NCI-H446 treated with DMSO at 0.1 percent for 48 hours (cell line): Measurements from ENCODE around the gene TOPORS.
"Not testable (repeated sequence)": the region's sequence is repeated elsewhere in the genome, so short reads cannot be mapped to it uniquely, and the experiment has no call there.

Experiments used
- DNase-seq: peaks from one replicate; lab custom pipeline; 2025; lab: John Stamatoyannopoulos, UW

Gene TOPORS

DNA sequence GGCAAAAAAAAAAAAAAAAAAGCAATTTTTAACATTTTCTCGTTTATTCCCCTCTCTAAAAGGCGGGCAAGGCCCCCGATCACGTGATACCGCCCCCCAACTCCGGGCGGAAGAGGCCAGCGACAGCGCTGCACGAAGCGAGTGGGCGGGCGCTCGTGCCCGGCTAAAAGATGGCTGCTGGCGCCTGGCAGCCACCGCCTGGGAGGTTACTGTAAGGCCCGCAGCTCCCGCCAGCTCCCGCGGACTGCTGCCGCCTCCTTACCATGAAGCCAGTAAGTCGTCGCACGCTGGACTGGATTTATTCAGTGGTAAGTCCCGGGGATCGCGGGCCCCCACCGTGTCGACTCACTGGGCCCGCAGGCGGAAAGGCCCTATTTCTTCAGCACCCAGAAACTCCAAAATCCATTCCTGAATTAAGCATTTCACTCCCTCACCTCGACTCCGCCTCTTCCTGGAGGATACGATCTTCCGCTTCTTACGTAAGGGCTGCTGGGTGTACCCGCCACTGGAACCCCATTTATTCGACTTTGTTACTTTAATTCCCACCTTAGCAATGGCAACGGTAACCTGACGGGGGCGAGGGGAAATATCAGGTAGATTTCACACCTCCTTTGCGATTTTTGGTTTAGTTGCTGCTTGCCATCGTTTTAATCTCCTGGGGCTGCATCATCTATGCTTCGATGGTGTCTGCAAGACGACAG lies at the start of gene TOPORS, which contains the start of gene SMIM27:
Gene TOPORS (minus strand): TSS at position 415 of the 701 bp plus-strand sequence. CDS start 150 bp downstream, at position 265.
Gene SMIM27 (plus strand): TSS at position 156 of the 701 bp plus-strand sequence. CDS start 108 bp downstream, at position 264.
- peak; percentile 89 for DNase-seq

DNA sequence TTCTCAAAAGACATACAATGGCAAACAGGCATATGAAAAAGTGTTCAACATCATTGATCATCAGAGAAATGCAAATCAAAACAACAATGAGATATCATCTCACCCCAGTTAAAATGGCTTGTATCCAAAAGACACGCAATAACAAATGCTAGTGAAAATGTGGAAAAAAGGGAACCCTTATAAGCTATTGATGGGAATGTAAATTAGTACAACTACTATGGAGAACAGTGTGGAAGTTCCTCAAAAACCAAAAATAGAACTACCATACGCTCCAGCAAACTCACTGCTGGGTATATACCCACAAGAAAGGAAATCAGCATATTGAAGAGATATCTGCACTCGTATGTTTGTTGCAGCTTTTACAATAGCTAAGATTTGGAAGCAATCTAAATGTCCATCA lies 46.6 kb upstream of the TOPORS start:
- not testable (repeated sequence) for DNase-seq

DNA sequence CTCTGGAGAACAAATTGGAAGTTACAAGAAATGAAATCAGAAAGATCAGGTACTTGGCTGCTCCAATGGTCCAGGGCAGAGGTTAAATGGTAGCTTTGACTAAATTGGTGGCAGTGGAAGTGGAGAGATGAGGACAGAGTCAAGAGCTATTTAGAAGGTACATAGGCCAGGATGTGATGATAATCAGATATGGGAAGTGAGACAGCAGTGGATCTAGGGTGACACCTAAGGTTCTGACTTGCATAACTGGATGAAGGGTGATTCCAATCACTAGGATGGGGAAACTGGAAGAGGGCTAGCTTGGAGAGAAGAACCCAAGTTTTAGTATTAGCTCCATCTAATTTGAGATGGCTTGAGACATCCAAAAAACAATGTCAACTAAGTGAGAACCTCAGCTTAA lies 44.5 kb upstream of the TOPORS start:
- no peak for DNase-seq

DNA sequence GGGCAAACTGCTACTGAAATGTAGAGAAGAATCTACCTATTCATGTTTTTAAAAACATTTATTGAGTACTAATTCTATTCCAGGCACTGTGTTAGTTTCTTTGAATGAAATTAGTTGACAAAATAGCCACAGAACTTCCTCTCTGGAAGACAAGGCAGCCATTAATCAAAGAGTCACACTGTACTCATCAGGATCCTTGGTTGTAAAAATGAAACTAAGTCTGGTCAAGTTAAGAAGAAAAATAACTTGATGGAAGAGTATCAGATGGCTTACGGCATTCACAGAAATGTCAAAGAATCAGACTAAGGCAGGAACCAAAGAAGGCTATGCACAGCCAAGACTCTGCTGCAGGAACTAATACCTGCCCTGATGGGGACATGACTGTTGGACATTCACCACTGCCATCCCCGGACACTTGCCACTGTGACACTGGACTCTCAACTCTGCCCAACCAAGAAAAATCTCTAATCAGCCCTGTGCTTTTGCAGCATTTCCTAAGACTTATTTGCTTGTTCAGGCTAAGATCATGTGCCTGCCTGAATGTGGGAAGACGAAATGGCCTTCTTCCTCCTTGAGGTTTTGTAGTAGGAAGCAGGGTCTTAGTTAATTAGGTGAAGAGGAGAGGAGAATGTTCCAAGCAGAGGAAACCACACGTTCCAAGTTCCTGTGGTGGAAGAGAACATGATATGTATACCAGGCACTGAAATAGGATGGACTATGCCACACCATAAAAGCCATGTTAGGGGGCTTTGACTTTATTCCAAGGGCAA lies 43.9 kb upstream of the TOPORS start:
- DNase-seq = no peak

DNA sequence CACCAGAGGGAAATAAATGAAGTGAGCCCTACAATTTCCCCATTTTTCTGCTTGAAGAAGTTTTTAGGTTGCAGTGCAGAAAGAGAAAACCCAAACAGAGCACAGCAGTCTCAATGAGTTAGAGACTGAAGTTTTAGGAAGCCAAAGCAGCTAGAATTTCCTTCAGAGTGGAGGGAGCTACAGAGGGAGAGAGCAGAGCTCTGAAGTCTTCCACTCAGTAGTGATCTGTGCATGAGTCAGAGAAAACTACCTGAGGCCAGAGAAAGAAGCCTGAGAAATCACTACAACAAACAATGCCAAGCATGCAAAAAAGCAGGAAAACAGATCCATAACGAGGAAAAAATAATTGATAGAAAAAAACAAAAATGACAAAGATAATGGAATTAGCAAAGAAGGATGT lies 38.5 kb upstream of the TOPORS start:
- DNase-seq = no peak

DNA sequence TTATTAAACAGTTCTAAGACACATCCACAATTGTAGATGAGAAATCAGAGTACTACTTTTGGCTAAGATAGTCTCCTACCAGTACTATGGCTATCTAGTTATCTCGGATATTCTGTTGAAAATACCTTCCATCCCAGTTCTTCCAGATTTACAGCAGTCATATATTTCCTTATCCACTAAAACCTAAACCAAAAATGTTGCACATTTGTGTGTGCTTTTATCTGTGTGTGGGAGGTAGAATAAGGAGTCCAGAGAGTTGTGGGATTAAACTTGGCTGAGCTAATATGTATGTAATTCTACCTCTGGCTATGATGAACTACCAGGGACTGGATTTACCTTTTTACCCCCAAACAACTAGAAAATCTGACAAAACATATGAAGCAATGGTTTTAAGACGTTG lies 38.1 kb upstream of the TOPORS start:
- no peak for DNase-seq

DNA sequence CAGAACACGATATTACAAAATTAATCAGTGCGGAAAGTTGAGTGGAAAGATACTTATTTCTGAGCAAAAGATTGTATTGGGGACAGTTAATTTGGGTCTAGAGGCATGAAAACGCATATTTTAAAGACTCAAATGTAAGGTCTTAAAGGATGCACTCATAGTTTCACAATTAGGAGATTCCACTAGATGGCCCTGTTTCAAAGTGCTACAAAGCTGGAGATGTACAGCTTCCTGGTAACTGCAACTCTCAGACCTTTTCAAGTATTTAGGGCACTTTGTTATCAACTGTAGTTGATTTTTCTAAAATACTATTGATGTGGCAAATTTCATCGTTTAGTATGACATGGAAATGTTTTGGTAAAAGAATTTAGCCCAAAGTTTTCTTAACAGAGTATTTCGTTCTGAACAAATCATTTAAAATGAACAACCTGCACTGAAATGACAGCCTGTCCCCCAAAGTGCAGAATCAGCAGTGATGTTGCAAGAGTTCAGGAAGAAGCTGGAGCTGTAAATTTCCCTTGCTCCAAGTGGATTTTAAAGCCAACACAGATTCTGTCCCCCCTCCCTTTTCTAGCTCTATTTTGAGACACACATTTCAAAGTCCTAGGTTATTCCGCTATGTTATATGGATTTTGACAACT lies 36.8 kb upstream of the TOPORS start:
- peak; percentile 7 for DNase-seq

DNA sequence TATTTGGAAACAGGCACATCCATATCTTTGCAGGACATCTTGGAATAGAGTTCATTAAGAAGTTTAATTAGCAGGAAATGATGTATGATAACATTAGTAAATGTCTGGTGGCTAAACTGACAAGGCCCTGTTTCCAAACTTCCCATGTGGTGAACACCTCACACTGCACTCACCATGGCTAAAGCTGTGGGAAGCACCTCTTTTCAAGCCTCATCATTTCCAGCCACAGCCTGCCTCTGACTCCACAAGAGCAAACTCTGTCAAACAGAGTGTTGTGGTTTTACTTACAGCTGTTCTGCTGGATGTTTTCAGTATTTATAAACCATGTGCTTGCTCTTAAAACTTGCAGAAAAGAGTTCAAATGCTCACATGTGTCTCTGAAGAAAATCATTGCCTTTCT lies 35.5 kb upstream of the TOPORS start:
- no peak for DNase-seq

DNA sequence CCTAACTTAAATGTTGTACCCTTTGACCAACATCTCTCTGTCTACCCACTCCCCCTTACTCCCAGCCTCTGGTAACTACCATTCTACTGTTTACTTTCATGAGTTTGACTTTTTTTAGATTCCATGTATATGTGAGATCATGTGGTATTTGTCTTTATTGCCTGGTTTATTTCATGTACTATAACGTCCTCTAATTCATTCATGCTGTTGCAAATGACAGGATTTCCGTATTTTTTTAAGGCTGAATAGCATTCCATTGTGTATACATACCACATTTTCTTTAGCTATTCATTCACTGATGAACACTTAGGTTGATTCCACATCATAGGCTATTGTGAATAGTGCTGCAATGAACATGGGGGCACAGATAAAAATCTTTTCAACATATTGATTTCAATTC lies 32.4 kb upstream of the TOPORS start:
- DNase-seq = no peak

DNA sequence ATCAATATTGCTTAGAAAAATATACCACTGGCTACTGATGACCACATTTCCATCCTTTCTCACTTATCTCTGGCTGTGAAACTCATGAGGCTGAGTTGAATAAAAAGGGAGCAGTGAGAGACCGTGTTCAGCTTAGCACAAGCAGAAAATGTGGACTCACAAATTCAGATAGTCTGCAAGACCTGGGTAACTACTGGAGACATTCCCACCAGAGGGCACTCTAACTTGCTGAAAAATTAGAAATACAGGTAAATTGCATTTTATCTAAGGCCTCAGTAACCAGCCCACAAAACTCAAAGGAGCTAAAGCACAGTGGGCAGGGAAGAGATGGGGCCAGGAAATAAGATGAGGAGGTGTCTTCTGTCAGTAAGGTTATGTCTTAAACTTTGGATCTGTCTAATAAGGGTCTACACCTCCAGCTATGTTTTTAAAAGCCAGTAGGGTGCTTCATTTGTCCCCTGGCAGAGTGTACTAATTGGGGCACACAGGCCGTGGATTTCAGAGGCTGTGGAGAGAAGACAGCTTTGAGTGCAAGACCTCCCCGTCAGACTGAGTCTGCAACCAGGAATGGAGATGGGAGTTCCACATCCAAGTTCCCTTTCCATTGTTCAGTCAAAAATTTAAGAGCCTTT lies 29.2 kb upstream of the TOPORS start:
- DNase-seq = no peak

DNA sequence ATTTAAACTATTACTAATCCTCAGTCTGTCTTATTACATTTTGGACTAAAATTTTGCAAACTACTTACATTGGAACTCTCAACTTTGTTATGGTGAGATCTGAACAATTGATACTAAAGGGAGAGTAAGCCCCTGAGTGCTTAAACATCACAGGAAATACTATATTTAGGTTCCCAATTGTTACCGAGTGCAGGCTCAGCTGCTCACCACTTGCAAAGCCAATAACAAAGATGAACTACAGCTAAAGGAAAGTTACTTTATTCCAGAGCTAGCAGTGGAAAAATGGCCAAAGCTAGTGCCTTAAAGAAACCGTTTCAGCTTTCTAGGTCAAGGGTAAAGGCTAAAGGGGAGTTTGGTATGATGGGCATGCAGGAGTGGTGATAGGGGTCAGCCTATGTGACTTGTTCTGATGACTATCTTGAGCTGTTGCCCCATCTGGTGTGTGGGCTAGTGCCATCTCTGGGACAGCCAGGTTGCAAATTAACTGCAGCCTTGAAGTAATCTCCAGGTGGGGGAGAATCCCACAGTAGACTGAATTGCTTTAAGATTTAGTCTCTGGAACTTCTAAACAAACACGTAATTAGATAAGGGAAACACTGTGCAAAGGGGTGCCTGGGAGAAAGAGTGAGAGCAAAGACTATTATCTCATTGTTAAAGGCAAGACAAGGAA lies 28.4 kb upstream of the TOPORS start:
- DNase-seq = no peak

DNA sequence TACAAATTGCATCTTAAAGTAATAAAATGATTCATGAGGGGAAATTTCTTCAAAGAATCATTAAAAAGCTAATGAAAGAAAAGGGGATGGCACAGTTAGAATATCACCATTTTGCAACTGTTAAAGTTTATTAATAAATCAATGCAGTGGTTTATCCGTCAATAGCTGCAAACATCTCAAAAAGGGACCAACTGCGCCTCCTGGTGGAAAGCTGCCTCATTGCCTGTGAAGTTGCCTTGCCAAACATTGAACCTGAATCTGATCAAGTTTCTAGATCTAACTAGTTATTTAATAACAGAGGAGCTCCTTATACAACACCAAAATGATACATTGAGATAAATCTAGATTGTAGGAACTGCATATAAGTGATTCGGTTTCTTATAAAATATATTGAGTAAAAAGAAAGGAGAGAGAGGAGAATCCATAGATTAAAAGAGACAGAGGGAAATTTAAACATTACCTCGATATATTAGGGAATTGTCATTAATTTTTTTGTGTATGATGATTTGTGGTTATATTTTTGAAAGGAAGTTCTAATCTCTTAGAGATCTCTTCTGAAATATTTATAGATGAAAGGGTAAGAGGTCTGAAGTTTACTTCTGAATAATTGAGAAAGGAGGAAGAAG lies 27.4 kb upstream of the TOPORS start:
- peak; percentile 15 for DNase-seq

DNA sequence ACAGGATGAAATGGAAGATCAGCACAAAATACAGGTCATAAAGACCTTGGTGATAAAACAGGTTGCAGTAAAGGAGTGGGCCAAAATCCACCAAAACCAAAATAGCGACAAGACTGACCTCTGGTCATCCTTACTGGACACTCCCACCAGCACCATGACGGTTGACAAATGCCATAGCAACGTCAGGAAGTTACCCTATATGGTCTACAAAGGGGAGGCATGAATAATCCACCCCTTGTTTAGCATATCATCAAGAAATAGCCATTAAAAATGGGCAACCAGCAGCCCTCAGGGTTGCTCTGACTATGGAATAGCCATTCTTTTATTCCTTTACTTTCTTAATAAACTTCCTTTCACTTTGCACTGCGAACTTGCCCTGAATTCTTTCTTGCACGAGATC lies 26.6 kb upstream of the TOPORS start:
- DNase-seq = no peak

DNA sequence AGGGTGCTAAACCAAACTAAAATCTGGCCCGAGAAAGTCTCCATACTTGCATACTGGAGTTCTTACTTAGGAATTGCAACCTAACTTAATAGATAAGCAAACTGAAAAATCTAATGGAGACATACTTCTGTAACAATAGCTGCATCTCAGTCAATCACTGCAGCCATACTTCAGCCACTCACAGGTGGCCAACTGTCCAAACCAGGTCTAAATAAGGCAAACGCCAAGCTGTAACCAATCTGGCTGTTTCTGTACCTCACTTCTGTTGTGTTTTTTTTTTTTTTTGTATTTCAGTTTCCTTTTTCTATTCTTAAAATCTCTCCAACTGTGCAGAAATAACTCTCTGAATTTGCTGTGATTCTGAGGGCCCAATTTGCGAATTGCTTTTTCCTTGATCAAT lies 24.9 kb upstream of the TOPORS start:
- no peak for DNase-seq

DNA sequence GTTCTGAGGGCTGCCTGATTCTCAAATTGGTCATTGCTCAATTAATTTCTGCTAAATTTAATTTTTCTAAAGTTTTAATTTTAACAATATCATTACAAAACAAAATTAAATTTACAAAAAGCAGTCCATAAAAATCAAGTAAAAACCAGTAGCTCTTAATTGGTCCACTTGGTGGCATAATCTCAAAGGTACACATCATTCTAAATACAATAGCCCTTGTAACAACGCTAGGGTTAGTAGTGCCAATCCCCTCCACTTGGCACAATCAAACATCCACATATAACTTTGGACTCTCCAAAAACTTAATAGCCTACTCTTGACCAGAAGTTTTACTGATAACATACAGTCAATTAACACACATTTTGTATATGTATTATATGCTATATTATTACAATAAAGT lies 22.5 kb upstream of the TOPORS start:
- no peak for DNase-seq

DNA sequence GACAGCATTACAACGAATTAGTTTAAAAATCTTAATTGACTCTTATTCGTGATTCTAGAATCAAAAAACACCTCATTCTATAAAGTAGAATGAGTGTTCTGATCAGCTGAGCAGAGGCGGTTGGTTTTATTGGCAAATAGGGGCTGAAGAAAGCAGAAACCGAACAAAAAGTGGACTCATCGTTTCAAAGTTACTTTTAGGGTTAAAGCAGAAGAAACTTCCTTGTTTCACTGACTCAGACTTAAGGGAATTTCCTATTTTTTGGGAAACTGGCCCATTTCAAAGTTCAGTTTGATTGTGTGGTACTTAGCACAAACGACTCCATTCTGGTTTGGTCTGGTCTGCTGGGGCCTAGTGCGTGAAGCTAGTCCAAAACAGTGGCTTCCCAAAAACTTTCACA lies 21.4 kb upstream of the TOPORS start:
- no peak for DNase-seq

DNA sequence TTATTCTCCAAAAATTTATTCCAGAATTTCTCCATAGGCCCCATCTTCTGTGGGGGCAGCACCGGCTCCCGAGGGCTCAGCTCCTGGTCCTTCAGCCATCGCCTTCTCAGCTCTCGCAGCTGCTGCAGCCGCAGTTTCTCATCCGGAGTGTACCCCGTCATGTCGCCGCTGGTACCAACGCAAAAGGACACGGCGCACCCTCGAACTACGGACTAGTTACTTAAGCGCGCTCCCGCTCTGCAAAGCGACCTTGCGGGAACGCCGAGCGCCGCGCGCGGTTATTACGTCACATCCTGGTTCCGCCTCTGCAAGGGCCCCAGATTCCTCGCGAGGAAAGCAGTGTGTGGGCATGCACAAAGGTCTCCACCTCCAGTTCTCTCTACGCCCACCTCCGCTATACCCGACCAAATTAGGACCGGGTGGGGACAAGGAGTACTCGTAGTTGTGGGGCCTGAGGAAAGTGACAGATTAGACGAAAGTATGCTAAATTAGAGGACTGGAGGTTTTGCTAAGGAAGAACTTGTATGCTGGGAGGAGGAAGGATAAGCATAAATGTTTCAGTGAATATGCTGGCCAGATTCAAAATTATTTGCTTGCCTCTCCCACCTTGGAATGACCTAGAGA lies 20.6 kb upstream of the TOPORS start, which contains the start of gene NDUFB6:
Gene NDUFB6 (minus strand): TSS at position 260 of the 624 bp plus-strand sequence. CDS start 99 bp downstream, at position 161.
- peak; percentile 91 for DNase-seq

DNA sequence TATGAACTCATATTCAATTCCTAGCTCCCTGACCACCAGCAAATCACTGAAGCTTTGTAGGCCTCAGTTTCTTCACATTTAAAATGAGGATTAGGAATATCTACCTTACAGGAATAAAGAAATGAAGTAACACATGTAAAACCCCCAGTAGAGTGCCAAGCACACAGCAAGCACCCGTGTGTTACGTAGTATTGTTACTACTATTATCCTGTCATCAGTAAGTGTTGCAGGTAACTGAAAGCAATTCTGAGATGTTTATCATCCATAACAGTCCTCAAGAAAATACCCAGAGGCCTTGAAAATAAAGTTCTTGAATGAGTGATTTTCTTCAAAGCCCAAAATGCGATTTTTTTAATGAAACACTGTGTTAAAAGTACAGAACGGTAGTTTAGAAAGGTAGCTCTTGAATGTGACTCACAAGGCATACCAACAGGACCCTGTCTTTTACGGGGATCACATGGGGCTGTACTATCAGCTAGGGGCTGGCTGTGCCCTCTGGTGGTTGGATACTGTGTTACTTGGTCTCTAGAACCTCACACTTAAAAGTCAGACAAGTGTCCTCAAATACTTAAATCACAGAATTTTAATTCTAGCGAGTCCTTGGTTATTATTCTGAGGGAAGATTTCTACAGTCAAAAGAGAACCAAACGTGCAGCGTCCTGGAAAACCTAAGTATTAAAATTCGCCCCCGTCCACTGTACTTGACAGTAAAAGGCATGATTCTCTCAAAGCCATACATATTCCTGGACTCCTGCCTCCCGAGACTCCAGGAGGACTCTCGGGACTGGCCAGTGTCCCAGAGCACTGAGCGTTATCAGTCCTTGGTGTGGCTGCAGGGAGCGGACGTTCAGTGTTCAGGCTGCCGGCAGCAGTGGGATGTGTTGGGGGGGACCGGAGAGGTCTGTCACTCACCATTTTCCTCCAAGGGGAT lies 19.8 kb upstream of the TOPORS start:
- DNase-seq = no peak

DNA sequence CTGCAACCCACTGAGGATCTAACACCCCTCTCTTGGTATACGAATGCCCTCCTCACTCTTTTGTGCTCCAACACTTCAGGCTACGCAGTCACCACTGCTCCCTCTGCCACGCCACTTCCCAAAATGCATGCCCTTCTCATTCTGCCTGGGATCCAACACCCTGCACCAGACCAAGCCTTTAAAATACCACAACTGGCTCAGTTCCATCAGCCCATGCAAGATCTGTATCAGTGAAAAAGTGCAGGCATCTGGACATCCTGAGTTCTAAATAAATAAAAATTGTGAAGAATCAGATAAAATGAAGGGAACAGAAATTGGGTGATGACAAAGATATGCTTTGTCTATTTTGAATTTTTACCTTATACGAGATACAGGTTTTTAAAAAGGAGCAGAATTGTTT lies 17.9 kb upstream of the TOPORS start:
- no peak for DNase-seq

DNA sequence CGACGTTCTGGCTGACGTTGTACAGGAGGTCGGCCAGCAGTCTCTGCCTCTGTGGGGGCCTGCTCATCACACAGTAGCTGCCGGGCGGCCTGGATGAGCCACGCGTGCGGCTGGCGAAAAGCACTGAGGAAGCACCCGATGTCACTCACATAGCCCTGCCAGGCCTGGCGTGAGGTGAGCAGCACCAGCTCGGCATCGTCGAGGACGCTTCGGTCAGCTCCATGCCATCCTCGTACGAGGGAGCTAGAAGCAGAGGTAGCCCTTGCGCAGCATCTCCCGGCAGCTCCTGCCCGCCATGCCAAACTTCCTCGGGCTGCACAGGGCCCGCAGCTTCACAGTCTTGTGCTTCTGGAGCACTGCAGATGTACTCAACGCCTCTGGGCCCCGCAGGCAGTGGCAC lies 14.4 kb upstream of the TOPORS start:
- DNase-seq = no peak
